Retinal pigment epithelial cell (primary cell): ENCODE results near the gene CELF2.

Source experiments
- DNase-seq: peaks from one replicate; pipeline ENCODE4 v3.0.0-alpha.2; 2010; ENCODE audit warnings: low read depth
- H3K4me3 ChIP-seq: 2 replicates; pipeline ENCODE4 v1.5.1; 2011; ENCODE audit warnings: mild to moderate bottlenecking, low read length, control low read depth, moderate library complexity
- TF ChIP-seq, protein P1 (sequence below): conservative IDR thresholded peaks from 2 replicates; pipeline ENCODE4 v1.5.1; 2011; ENCODE audit warnings: low read depth, low read length, control low read depth, inconsistent platforms

CELF2 gene

DNA sequence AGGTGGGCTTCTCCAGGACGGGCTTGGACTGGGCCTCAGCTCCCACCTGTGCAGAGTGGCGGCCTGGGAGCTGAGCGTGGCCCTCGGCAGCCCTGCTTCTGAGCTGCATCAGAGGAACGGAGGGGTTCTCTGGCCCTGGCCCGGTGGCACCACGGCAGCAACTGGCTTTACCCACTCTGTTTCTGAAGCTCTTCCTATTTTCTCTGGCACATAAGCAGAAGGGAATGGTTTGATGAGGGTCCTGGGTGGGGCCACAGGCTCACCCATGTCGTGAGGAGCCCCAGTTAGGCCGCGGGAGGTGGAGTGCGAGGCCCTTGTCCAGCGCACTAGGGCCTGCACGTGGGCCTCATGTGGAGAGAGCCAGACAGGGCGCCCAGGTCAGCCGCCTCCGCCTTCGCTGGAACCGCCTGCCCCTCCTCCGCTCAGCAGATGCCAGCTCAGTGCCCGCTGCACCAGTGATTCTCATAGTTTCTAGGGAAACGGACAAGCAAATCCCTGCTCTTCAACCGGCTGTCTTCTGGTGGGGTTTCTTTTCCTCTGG is 284.0 kb downstream of the CELF2 start:
- TF ChIP-seq, protein P1, sequence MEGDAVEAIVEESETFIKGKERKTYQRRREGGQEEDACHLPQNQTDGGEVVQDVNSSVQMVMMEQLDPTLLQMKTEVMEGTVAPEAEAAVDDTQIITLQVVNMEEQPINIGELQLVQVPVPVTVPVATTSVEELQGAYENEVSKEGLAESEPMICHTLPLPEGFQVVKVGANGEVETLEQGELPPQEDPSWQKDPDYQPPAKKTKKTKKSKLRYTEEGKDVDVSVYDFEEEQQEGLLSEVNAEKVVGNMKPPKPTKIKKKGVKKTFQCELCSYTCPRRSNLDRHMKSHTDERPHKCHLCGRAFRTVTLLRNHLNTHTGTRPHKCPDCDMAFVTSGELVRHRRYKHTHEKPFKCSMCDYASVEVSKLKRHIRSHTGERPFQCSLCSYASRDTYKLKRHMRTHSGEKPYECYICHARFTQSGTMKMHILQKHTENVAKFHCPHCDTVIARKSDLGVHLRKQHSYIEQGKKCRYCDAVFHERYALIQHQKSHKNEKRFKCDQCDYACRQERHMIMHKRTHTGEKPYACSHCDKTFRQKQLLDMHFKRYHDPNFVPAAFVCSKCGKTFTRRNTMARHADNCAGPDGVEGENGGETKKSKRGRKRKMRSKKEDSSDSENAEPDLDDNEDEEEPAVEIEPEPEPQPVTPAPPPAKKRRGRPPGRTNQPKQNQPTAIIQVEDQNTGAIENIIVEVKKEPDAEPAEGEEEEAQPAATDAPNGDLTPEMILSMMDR = no peak
- DNase-seq = no peak
- H3K4me3 ChIP-seq = no peak overlapping the region

DNA sequence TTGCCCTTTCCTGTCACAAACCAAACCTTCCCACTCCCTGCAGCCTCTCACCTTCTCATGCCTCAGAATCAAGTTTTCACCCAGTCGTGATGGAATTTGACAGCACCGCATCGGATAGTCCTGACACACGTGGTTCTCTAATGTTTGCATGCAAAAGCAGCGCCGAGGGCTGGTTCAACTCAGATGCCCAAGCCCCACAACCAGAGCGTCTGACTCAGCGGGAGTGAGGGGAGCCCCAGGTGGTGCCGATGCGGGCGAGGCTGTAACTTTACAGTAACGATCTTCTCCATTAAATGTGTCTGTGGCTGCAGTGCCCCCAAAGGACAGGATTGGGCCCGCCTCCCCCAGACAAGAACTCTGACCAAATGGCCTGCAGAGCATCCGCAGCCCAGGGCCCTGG is 284.5 kb downstream of the CELF2 start:
- no peak for DNase-seq
- TF ChIP-seq, protein P1 = no peak
- no peak overlapping the region for H3K4me3 ChIP-seq

DNA sequence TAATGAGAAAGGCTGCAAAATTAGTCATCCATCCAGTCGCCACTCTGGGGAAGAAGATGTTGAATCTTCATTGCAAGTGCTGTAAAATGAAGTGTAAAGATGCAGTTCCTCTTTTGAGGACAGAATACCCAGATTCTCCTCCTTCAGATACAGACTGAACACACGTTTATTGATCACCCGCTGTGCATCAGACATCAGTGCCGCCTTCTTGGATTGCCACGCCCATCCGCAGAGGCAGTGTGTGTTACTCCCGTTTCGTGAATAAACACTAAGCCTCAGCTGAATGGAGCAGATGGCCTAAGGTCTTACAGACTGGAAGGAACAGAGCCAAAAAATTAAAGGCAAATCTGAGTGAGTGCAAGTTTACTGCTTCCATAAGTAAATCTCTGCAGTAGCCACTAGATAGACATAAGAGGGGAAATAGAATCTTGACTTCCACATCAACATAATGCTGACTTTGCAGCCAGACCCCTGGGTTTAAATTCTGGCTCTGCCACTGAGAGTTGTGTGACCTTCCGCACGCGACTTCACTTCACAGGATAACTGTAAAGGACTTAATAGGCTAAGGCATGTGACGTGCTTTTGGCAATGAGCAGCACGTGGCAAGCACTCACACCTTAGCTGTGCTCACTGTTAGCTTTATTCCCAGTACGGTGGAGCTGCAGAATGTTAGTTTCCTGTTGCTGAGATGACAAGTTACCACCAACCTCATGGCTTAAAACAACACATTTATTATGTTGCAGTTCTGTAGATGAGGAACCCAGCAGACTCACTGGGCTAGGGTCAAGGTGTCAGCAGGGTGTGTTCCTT is 285.9 kb downstream of the CELF2 start:
- DNase-seq = no peak
- H3K4me3 ChIP-seq = no peak overlapping the region
- TF ChIP-seq, protein P1 = no peak

DNA sequence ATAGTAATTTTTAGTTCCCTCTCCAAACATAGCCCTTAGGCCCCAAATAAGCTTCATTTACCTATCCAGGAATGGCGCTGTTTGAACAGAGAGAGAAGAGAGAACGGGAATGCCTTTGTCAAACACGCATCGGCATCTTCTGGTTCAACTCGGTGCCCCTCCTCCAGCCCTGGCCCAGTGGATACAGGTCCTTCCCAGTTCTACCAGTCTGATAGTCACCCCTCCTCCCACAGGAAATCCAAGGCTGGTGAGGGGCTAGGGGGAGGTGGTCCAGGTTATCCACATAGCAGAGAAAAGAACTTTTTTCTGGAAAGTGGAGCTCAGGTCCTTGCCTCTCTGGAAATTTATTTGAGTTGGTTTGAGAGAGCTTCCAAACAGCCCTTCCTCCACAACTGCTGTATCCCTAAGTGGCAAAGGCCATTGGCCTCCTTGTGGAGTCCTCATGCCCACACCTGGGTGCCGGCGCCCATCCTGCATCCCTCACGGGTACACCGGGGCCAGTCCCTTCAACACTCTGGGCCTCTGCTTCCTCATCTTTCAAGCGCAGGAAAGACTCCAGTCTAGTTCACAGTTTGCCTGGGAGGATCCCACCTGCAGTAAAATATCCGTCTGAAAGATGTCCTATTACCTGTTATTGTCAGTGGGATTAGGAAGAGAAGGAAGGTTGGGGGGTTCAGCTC is 287.4 kb downstream of the CELF2 start:
- DNase-seq = no peak
- no peak overlapping the region for H3K4me3 ChIP-seq
- TF ChIP-seq, protein P1 = no peak

DNA sequence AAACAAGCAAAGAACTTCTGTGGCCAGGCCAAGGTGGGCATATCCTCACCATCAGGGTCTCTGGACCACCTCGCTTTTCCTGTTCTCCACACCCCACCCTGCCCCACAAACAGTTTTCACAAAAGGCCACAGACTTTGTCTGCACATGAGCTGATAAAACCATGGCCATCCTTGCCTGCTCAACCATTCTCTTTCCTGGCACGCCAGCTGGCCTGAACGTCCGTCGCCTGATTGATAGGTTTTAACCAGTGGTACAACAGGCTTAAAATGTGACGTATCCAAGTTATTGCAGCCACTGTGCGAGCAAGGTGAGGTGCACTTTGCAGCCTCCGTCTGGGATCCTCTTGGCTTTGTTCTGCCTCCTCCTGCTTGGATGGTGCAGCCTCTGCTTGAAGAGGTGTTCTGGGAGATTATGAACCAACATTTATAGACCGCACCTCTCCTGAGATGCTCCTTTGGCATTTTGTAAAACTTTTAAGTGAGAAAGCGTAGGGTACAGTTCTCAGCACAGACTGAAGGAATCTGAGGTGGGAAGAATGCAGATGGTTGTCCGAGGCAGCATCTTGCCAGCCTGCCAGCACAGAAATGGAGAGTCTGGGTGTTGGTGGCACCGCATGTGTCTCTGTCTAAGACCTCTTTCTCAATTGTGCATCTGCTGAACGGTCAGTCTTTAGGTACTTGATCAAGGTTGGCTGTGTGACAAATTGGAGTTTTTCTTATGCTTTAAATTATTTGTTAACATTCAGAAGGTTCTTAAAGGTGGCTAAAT is 288.3 kb downstream of the CELF2 start:
- no peak for DNase-seq
- no peak overlapping the region for H3K4me3 ChIP-seq
- TF ChIP-seq, protein P1 = no peak

DNA sequence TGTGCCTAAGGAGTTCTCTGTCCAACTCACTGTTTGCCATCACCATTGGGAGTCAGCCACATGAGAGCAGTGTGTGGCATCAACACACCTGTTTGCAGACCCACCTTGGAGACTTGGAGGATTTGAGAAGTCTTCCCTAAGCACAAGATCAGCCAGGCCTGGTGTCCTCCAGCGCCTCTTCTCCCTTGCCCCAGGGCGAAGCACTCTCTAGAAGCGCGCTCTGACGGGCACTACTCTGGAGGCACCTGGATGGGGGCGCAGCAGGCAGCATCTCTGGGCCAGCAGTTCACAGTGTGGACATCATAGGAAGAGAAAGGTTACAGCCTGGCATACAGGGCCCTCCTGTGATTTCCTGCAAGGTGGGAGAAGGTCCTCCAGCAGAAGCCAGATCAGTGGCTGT is 289.3 kb downstream of the CELF2 start:
- DNase-seq = no peak
- no peak overlapping the region for H3K4me3 ChIP-seq
- TF ChIP-seq, protein P1 = no peak
